HG02759 (cell line): ENCODE results near the gene MNAT1.
"Not testable (repeated sequence)": the region's sequence is repeated elsewhere in the genome, so short reads cannot be mapped to it uniquely, and the experiment has no call there.

Experiments used
- ATAC-seq: cut with Tn5 transposase; IDR thresholded peaks from one replicate; pipeline ENCODE4 v1.9.1; 2021; ENCODE audit warnings: mild to moderate bottlenecking, moderate library complexity; ENCODE audit not compliant: unreplicated experiment

MNAT1 gene

GRCh38 chr14:60734465-60735242 is at the start of gene MNAT1:
MNAT1 (plus strand) TSS chr14:60734761; CDS start chr14:60734863, 102 bp downstream.
- peak; percentile 97 for ATAC-seq

- ATAC-seq: no peak
Measured at GRCh38 chr14:60686865-60687264, 47.7 kb upstream of the MNAT1 start.

- no peak for ATAC-seq
Measured at GRCh38 chr14:60691383-60692113, 43.0 kb upstream of the MNAT1 start.

- no peak for ATAC-seq
Measured at GRCh38 chr14:60695327-60695726, 39.2 kb upstream of the MNAT1 start.

- ATAC-seq: no peak
Measured at GRCh38 chr14:60700598-60700997, 34.0 kb upstream of the MNAT1 start.

DNA sequence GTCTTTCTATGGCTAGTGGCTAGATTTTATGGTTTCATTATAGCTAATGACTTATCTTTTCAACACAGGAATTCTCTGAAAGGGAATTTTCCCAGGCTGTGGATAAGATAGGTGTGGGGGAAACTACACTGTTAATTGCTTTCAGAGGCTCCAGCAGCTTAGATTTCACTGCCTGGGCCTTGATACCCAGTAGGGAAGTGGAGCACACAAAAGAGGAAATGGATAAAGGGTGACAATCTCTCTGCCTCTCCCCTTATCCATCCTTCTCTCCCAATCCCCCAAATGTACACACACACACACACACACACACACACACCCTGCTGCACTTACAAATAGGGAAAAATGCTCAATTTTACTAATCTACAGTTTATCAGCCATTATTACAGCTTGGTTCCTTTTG is 29.5 kb upstream of the MNAT1 start:
- ATAC-seq: no peak

GRCh38 chr14:60707858-60708257 is 26.7 kb upstream of the MNAT1 start:
- ATAC-seq: no peak

DNA sequence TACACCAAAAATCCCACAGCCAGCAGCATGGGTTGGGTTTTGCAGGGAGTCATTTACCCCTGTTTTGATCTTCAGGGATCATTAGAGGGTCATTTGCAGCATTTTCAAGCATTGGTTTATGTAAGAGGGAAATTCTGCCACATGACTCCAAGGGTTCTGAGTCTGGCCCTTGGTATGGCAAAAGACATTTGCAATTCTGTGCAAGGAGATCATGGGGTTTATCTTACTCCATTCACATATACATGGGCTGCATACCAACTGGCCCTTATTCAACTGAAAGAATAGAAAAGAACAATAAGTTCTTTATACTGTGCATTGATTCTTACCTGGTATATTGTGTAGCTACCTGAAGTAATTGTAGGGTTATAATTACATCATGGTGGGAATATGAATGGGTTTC is 24.1 kb upstream of the MNAT1 start:
- ATAC-seq: no peak

DNA sequence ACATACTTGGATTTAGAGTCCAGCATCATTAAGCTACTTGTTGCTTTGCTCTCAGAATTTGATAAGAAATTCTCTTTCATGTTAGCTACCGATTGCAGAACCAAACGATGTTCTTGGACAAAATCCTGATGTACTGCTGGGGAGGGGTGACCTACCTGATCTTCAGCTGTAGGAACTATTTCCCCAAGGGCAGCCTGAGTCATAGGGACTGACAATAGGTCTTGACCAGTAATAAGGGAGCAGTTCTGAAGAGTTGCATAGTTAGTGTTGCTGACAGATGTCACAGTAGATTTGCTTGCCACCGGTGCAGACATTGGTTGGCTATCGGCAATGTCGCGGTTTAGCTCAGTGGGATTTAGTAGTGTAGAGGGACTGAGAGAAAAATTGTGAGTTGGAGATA is 21.0 kb upstream of the MNAT1 start:
- ATAC-seq: no peak

DNA sequence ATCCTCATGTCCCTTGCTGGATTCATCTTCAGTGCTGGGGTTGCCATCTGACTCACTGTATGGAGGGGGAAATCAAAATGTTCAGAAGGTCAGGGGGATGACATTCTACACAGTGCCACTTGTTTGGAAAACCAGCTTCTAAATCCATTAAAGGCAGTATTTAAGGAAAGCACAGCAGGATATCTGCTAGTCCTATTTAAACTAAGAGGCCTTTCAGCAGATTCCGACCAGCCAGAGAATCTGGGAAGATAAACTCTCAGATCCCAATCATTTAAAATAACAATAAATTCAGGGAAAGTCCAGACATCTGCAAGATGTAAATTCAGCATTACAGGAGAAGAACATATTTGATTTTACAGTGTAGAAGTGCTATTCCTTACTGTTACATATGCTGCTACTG is 14.2 kb upstream of the MNAT1 start:
- no peak for ATAC-seq

DNA sequence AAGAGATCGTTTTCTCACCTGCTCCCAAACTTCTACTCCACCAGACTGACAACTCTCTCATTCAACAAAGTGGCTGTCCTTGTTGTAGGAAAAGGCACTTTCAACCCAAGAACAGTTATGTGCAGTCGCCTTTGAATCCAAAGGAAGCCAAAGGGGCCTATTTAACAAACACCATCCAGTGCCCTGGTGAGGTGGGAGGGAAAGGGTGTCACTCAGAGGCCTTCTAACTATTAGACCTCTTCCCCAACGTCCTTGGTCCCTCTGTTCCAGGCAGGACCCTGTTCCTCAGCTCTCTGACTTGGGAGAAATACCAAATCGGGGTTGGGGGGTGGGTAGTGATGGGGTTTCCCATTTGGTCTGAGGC is 13.6 kb upstream of the MNAT1 start:
- ATAC-seq: no peak

DNA sequence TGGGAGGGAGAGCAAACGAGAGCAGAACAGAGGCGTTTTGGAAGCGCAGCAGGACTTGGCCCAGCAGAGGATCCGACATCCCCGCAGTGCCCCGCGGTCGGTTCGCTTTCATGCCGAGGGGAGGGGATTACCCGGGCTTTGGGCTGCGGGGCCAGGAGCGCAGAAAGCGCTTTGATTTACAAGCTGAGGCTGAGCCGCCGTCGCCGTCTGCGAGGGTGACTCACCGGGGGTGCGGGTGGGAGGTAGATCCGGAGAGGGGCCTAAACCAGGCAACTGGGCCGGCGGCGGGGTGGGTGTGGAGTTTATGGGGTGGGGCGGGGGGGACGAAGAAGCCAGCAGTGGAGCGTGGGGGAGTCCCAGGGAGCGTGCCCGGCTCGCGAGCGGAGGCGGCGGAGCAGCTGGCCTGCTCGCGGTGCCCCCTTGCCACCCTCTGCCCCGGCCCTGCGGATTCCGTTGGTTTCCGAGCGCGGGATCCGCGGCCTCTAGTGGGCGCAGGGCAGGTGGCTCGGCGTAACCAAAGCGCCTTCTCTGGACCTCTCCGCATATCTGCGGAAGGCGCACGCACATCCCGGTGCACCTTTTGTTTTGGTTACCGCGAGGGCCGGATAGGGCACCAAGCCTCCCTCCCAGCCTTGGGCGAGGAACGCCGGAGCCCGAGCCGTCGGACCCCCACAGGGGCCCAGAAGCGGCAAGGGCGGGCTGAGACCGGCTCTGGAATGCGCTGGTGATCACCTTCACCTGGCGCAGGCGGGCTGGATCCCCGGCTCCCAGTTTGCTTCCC is 13.0 kb upstream of the MNAT1 start:
- ATAC-seq: peak; percentile 25

DNA sequence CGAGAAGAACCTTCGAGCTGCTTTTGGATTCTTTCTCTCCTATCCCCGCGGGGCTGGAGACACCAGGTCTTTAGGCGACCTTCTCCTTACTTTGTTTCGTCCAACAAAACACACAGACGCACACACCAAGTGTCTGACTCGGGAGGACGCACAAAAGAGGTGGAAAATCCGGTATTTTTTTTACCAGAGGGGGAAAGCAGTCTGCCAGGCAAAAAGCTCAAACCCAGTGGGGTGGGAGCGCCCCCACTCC is 12.5 kb upstream of the MNAT1 start:
- ATAC-seq: no peak

DNA sequence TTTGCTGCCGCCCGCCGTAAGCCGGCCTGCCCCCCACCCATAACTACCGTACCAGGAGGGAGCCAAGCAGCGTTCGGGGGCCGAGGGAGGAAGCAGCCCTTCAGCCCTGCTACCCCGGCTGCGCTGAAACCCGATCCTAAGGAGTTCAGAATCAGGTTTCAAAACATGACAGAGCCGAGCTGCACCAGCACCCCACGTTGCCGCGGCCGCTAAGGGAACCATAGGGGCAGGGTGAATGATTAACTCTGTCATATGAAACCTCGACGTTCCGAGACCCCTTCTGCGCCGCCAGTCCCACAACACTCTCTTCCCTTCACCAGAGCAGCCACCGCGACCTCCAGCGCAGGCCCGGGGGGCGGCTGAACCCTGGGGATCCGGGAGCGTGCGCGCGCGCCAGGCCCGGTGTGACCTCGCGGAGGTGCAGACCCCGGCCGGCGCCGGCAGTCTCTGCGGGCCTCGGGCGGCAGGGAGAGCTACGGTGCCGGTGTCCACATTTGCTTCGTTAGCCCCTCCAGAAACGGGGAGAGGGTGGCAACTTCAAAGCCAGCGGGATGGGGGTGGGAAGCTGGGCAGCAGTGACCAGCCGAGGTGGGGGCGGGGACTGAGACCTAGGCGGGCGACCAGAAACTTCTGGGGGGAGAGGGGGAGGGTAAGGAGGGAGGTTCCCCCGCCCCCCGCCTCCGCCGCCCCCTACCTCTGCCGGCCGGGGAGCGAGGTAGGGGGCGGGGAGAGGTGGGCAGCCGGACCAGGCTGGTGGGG is 12.0 kb upstream of the MNAT1 start:
- ATAC-seq: peak; percentile 25

- peak; percentile 52 for ATAC-seq
Measured at GRCh38 chr14:60723116-60723906, 11.2 kb upstream of the MNAT1 start.

- ATAC-seq: peak; percentile 63
Measured at GRCh38 chr14:60723907-60724618, 10.5 kb upstream of the MNAT1 start, which contains the start of gene SIX4. SIX4 (minus strand) TSS chr14:60724351; CDS start chr14:60724074, 277 bp downstream.

DNA sequence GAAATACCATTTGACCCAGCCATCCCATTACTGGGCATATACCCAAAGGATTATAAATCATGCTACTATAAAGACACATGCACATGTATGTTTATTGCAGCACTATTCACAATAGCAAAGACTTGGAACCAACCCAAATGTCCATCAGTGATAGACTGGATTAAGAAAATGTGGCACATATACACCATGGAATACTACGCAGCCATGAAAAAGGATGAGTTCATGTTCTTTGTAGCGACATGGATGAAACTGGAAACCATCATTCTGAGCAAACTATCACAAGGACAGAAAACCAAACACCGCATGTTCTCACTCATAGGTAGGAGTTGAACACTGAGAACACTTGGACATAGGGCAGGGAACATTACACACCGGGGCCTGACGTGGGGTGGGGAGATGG is 3.3 kb upstream of the MNAT1 start:
- ATAC-seq: not testable (repeated sequence)

DNA sequence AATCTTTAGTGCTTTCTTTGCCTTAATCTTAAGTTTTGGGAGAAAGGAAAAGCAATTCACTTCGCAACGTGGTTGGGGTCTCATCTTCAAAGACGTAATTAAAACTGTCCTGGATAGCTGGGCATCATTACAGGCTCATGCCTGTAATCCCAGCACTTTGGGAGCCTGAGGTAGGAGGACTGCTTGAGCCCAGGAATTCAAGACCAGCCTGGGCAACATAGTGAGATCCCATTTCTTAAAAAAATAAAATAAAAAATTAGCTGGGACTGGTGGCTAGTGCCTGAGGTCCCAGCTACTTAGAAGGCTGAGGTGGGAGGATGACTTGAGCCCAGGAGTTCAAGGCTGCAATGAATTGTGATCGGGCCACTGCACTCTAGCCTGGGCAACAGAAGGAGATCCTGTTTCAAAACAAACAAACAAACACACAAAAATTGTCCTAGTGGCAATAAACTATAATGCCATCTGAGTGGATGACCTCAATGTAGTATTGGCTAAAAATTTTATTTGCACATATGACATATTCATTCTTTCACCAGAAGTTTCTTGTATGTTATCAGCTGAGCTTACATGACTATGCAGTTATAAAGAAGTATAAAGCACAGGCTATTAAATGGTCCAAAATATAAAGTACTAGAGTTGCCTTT is 1.6 kb upstream of the MNAT1 start:
- no peak for ATAC-seq

DNA sequence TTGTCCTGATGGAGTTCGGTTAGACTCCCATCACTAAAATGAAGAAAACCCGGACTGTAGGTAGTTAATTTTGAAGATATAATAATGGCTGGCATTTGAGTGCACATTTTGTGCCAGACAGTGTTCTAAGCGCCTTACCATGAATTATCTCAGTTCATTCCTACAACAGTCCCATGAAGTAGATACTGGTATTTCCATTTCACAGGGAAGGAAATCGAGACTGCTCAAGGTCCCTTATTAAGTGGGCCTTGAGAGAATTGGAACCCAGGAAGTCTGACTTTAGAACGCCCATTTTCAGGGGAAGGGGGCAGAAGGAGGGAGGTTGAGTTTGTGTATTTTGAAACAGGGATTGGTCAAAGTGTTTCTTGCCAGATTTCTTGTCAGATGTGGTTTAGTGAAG is 855 bp downstream of the MNAT1 start:
- no peak for ATAC-seq
